GM10847 (cell line): ENCODE data around the gene MEG3.

Experiments
- POLR2A ChIP-seq: IDR thresholded peaks from 2 replicates; pipeline ENCODE4 v1.6.1; 2011; ENCODE audit not compliant: insufficient read length; ENCODE audit errors: extremely low read depth

MEG3 gene

DNA sequence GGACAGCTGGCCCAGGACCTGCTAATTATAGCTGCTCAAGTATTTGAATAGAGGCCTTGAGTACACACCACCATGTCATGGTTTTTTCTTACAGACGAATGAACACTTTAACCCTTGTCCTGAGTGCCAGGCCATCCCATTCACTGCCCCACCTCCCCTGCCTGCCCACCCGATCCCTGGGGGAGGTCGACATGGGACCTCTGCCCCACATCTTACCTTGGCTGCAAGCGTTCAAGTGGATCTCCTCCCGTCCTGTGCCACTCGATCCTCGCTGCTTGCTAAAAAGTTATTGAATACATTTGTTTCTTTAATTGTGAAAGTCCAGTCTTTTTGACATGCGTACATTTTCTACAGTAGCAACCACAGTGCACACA lies 67.3 kb downstream of the MEG3 start:
- no peak for TF ChIP-seq POLR2A

GRCh38 chr14:100893760-100894159 lies 67.8 kb downstream of the MEG3 start:
- no peak for TF ChIP-seq POLR2A

DNA sequence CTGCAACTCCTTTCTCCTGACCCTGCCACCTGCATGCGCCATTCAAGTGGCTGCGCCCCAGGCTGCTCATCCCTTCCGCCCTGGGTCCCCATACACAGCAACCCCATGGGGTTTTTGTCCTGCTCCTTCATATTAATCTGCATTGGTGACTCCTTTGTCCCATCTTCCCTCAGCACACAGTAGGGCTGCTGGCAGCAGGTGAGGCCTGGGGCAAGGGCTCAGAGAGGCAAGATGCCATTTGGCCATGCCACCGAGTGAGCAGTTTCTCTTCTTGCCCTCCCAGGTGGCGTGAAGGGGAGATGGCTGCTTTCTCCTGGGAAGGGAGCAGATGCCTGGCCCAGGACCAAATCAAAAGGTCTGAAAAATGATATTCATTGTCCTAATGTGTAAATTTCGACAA lies 68.5 kb downstream of the MEG3 start:
- no peak for TF ChIP-seq POLR2A

GRCh38 chr14:100895411-100895810 lies 69.5 kb downstream of the MEG3 start:
- TF ChIP-seq POLR2A = no peak

DNA sequence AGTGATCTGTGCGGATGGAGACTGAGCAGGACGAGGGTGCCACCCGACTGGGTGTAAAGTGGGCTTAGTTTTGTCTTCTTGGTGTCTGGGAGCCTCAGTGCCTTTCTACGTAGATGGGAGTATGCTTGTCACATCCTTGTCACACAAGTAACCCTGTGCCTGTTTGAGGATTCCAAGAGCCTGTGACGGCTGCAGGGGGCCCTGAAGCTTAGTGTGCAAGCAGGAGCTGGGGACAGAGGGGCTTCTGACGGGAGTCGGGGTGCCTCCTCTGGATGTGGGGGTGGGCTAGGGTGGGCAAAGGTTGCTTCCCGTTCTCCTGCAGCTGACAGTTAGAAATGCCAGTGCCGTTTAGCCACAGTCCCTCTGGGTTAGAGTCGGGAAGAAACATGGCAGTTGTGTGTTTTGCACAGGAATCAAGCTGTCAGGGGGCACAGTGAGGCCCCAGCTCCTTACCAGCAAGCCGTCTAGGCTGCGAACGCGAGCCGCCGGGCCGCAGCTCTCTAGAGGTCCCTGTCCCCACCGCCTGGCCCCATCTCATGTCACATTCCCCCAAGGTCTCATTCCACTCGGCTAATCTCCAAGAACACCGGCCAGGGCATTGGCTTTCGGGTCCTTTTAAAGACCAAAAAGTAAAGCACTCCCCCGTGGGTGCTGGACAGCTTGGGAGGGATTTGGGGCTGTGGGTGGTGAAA lies 70.6 kb downstream of the MEG3 start:
- no peak for TF ChIP-seq POLR2A

DNA sequence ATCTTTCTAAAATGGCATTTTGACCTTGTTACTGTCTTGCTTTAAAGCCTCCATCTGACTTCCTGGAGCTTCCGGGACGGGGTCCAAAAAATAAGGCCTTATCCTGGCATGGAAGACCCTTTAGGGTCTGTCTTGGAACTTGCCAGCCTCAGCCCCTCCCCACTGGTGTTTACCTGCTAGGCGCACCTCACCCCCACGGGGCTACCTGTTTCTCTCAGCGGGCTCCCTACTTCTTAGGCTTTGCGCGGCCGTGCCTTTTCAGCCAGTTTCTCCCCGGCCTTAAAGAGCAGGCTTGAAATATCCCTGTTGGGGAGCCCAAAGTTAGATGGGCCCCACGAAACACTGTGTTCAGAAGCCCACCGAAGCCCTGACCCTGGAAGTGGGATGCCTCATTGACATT lies 72.5 kb downstream of the MEG3 start:
- TF ChIP-seq POLR2A = no peak

DNA sequence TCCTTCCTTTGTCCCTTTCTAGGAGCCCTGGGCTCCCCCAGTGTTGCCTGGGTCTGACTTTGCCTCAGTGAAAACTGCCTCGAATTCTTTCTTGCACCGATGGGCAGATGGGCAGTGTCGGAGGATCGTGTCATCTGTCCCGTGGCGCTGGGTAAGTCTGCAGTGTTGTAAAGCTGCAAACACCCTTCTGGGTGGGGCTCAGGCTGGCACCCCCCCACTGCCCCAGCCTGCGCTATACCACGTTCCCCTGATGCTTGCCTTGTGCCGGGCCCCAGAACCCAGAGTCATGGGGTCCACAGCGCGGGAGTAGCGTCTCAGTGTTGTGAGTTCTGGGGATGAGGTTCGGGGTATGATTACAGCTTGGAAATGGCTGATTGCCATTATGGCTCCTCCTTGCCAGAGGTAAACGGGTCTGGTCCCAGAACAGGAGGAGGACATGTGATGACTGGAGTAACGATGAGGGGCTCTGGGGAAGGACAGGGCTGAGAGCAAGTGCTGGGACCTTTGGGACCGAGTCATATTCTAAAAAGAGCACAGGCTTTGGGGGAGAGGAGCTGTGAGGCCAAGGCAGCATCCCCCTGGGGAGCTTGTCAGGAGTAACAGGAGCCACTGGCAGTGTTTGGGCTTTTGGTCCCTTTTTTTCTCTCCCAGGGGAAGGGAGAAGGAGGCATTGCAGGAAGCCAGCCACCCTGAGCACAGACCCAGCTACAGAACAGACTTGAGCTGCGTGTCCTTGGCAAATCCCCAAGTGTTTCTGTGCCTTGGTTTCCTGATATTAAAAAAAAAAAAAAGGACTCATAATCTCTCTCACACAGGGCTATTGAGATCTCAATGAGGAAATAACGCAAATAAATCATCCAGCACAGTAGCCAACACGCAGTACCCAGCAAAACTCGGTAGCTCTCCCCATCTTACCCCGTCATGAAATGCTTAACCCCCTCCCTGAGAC lies 73.3 kb downstream of the MEG3 start:
- no peak for TF ChIP-seq POLR2A

DNA sequence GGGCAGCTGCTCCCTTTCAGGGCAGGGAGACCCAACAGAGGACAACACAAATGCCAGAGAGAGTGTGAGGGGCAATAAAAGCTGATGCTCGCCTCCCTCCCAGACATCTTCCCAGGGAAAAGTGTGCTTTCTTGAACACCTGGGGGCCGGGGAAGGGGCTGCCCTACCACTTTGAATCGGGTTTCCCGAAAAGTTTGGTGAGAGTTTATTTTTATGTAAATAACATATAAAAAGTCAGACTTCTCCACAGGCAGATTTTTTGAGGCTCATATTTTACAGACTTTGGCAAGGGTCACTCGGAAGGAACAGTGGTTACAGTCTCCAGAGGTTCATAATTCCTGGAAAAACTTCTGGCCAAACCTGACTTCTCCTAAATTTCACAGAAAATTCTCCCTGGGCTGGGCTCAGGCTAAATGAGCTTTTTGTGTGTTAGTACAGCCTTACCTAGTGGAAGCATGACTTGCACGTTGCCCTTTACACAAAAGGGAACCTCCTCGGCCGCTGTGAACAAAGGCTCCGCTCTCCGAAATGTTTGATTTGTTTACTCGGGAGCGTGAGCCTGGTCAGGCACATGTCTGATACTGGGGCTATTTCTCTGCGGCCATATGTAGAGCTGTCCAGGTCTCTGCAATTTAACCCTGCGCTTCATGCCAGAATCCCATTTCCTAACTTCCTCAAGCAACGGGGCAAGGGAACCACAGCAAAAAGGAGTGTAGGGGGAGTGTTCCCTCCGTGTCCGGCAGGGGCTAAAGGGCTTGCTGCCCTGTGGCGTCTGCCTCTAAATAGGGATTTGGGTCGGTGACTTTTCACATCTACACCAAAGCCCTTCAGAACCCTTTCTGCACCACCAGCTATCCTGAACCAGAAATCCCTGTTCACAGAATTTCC lies 74.2 kb downstream of the MEG3 start:
- no peak for TF ChIP-seq POLR2A

- no peak for TF ChIP-seq POLR2A
Measured at GRCh38 chr14:100900837-100901390, 75.0 kb downstream of the MEG3 start.

DNA sequence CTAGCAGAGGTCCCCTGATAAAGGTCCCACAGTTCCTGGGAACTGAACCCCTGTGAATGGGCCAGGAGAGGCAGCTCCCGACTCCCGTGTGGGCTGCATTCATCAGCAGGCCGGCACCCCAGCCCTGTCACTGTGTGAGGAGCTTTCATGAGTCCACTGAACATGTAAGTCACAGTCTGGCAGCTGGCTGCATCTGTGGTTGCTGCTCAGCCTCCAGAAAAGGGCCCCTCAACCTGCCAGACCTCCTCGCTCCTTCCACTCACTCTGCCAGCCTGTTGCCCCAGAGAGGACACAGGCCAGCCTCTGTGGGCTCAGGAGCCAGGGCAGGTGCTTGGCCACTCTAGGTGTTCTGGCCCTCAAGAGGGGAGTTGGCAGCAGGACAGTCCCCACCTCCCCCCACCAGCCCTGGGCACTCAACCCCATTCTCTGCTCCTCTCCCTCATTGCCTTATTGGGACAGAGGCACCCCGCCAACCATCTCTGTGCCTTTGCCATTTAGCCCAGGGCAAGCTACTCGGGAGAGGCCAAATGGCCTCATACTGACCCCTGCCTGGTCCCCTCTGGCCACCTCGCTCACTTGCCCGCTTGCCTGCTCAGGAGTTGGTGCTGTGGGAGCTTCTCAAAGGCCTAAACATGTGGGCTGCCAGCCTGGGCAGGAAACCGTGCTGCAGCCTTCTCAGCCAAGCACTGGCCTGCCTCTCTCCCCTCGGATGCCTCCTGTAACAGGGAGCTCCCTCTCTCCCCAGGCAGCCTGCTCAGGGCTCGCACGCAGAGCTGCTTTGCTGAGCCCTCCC lies 75.7 kb downstream of the MEG3 start:
- no peak for TF ChIP-seq POLR2A

- TF ChIP-seq POLR2A = no peak
Measured at GRCh38 chr14:100902295-100903133, 76.6 kb downstream of the MEG3 start.

- no peak for TF ChIP-seq POLR2A
Measured at GRCh38 chr14:100903134-100903468, 77.2 kb downstream of the MEG3 start.

- no peak for TF ChIP-seq POLR2A
Measured at GRCh38 chr14:100903672-100904185, 77.8 kb downstream of the MEG3 start, which contains the start of gene RTL1. TSS of gene RTL1 (minus strand) at chr14:100903722. CDS start at chr14:100884788, 18,934 bp downstream.
